IPS-NIHi7 (cell line): ENCODE data around the gene NCOA6.
"Not testable (repeated sequence)": the region's sequence is repeated elsewhere in the genome, so short reads cannot be mapped to it uniquely, and the experiment has no call there.

Experiments used
- DNase-seq: peaks from one replicate; pipeline ENCODE4 v3.0.0; 2012; ENCODE audit warnings: mixed read lengths; ENCODE audit errors: extremely low spot score

The NCOA6 gene

DNA sequence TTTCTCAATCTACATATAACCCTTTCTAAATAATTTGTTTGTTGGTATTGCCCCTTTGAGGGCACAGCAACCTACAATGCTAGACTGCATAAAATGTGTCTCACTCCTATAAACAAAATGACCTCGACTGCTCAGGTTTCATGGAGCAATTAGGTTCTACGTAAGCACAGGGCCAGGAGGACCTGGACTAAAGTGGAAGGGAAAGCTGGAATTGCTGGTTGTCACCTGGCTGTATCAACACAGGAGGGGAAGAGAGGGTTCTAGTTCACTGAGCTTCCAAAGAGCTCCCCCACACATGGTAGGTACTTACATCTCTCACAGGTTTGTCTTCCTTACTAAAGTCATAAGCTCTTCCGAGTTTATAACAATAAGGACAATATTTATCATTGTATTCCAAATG, 51.0 kb downstream of the NCOA6 start:
- no peak for DNase-seq

DNA sequence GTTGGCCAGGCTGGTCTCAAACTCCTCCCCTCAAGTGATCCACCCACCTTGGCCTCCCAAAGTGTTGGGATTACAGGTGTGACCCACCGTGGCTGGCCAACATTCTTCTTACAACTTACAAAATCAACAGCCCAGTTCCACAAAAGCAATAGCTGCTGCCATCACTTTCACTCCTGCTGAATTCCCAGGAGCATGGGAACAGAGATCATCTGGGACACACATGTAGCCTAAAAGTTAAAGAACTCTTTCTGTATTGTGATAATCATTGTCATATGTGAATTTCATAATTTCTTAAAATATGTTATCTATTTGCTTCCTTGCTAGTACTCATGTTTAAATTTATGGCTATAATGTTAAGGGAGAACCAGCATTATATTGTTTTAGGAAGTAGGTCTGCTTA, 51.7 kb downstream of the NCOA6 start:
- DNase-seq = no peak

GRCh38 chr20:34772437-34772836, 53.0 kb downstream of the NCOA6 start:
- no peak for DNase-seq

- no peak for DNase-seq
Observed at GRCh38 chr20:34771680-34772081, 53.8 kb downstream of the NCOA6 start.

DNA sequence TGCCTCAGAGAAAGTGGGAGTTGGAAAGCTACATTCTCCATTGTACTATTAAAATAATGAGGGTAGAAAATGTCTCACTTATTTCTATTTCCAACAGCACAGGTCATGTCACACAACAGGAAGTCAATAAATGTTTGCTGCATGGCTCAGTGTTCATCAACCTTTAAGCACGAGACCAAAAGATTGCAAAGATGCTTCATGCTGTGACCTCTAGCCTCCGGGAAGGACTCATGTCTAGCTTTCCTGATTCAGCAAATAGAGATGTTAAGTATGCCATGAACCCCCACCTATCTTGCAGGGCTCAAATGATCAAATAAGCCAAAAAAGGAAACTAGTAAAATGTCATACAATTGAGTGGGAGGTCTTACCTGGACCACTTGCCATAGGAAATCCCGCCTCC, 57.4 kb downstream of the NCOA6 start:
- no peak for DNase-seq

DNA sequence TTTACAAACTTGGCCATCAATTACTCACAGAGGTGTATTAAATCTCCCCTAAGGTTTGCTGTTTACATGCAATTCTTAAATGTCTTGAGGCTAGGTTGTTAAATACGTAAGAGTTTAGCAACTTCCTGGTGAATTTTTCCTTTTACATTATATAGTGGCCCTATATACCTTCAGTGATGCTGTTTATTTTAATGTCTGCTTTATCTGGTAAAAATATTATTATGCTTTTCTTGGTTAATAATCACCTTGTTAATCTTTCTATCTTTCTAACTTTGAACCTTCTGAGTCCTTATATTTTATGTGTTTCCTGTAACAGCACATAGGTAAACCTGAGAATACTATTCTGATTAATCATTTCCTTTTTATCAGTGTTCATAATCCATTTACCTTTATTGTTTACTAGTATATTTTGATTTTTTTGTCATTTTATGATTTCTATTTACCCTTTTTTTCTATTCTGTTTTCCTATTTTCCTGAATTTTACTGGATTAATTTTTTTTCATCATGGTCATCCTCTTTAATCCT, 63.4 kb downstream of the NCOA6 start:
- DNase-seq = no peak

DNA sequence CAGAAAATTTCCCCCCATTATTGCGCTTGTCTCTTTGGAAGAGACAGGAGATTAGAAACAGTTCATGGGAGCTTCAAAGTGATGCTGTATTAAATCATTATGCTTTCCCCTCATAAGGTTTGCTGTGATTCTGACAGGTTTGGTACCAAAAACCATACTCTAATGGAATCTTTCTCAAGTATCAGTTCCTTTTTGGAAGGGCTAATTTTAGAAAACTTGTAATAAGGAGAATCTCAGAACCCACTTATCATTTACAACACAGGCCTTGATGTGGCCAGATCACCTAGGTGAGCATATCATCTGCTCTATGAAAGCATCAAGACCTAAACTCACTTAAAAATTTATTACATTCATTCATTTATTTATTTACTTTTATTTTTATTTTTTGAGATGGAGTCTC, 70.1 kb downstream of the NCOA6 start:
- DNase-seq = no peak

DNA sequence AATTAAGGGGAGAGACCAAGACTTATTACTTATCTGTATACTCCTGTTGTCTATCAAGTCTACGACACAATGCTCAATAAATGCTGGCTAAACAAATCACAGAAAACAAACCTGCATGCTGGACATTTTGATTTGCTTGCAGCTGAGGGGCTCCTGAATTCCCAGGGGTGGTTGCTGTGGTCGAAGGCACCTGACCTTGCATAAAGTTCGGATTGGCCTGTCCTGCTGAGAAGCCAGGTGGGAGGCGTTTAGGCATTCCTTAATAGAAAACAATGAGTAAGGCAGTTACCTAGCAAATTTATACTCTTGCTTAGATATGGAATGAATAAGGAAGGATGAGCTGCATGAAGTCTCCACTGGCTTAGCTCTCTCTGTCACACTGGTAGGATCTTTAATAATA, 70.8 kb downstream of the NCOA6 start:
- peak; percentile 33 for DNase-seq

DNA sequence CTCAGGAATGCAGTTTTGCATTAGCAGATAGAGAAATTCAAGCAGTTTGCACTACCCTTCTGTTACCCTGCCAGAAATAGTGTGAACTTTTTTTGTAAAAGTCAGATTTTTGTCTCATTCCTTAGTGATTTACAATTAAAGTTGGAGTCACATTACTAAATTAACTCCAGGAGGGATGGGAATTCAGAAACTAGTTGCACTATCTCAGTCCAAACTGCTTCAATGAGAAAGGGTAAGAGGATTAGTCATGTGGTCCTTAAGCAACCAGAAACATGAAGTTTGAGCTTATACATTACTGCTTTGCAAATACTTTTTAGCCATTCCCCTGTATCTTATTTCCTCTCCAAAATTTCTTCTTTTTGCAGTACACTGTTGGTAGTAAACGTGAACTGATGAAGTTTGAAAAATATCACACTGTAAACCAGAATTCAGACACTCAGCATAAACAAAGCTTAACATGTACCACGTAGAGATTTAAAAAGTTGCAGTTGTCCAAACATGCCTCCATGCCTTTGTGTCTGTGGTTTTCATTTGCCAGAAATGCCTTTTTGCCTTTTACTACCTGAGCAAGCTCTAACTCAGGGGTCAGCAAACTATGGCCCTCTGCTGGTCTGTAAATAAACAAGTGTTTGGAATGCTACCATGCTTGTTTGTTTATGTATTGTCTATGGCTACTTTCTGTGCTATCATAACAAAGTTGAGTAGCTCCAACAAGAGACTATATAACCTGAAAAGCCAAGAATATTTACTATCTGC, 71.6 kb downstream of the NCOA6 start:
- DNase-seq = peak; percentile 16

DNA sequence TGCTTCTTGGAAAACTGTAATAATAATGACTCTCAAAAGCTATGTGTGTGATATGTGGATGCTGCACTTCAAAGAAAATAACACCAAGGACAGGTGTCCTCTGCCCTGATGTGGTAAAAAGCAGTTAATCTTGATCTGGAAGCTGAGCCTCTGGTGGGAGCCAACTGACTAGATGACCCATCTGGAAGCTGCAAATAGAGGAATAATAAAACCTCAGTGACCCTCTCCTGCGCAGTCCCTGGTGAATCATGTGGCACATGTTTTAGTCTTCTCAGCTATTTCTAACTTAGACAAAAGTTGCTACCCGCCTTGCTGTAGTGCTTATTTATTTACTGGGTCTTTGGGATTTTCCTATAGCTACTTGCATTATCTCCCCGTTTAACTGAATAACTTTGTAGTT, 74.0 kb downstream of the NCOA6 start:
- no peak for DNase-seq

- no peak for DNase-seq
Observed at GRCh38 chr20:34750484-34750883, 75.0 kb downstream of the NCOA6 start.

GRCh38 chr20:34748709-34749108, 76.7 kb downstream of the NCOA6 start:
- DNase-seq = no peak

GRCh38 chr20:34747479-34747878, 78.0 kb downstream of the NCOA6 start:
- no peak for DNase-seq

- no peak for DNase-seq
Observed at GRCh38 chr20:34746674-34747073, 78.8 kb downstream of the NCOA6 start.

DNA sequence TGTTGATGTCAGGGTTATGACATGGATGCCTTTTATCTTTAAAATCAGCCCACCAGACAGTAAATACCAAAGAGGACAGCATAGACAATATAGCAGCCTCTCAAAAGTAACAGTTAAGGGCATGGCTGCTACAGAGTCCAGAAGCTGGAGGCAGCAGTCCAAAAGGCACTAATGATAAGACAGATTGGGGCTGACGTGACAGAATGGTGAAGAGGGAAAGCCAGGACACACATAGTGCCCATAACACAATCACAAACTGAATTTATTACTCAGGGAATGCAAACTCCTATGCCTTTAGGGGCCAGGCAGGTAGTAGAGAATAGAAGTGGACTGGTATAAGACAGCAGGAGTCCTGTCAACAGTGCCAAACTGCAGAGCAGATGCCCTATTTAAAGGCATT, 80.6 kb downstream of the NCOA6 start:
- DNase-seq = no peak

- DNase-seq = no peak
Observed at GRCh38 chr20:34744340-34744739, 81.1 kb downstream of the NCOA6 start.

DNA sequence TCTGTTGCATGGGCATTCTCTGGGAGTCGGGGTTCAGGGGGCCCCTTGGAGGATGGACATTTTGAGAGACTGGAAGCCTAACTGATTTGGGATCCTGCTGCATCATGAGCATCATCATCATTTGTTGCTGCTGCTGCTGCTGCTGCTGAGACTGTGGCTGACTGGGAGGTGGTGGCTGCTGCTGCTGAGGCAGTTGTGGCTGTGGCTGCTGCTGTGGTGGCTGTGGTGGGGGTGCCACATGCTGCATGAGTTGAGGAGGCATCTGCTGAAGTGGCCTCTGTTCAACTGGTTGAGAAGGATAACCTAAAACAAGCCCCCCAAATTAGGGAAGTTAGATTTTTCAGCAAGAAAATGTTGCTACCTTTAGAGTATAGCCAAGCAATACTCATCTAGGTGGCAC, 82.4 kb downstream of the NCOA6 start:
- no peak for DNase-seq

- DNase-seq = no peak
Observed at GRCh38 chr20:34736106-34736735, 89.2 kb downstream of the NCOA6 start.

DNA sequence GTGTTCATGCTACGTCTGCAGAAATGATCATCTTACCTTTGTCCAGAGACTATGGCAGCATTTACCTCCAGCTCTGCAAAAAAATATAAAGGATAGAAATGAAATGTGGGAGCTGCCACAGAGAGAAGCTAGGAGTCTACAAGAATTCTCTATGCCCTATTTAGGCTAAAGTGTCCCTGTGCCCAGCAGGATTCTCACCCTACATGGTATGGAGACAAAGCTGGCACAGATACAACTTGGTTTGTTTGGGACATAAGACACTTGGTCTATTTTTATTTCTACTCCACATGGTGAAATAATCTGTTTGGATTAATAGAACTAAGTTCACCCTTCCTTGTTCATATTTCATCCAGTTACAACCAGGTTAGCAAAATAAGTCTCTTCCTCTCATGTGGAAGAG, 92.9 kb downstream of the NCOA6 start:
- no peak for DNase-seq

DNA sequence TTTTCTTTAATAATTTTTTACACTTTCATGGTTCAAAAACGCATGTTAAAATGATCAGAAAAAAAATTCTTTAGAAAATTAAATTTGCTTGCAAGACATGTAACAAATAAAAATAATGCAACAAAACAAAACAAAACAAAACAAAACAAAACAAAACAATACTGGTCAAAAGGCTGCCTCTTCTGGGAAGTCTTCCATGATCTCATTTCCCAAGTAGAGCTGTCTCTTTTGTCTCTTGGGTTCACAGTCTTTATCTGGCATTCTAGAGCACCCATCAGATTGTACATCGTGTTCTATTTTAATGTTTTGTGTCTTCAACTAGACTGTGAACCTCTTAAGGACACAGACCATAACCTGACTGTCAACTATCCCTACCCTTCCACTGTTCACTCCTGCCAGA, 96.0 kb downstream of the NCOA6 start:
- no peak for DNase-seq

GRCh38 chr20:34724172-34724571, 101.3 kb downstream of the NCOA6 start:
- no peak for DNase-seq

- DNase-seq = not testable (repeated sequence)
Observed at GRCh38 chr20:34722560-34722959, 102.9 kb downstream of the NCOA6 start.

GRCh38 chr20:34720266-34720665, 105.2 kb downstream of the NCOA6 start:
- no peak for DNase-seq
